HepG2 (cell line): Measurements from ENCODE around the gene TRAF4. TPM values are rescaled to one million over a fixed set of nuclear protein-coding genes. Genes with fewer than 3 reads are reported as not detected.
A peak's percentile ranks its signal among the peaks of the same experiment; 100 is the strongest.

Experiments
- CEBPB ChIP-seq: IDR thresholded peaks from 2 replicates; pipeline ENCODE4 v1.6.1; 2011; ENCODE audit warnings: low read depth, low read length, improper control_type of control experiment, borderline replicate concordance
- ELF4 ChIP-seq: sonication (generic); formaldehyde crosslinking; IDR thresholded peaks from 2 replicates; pipeline ENCODE4 v1.5.0; 2020; ENCODE audit warnings: missing genetic modification reagents, mild to moderate bottlenecking, moderate library complexity, borderline replicate concordance
- HMGA1 ChIP-seq: sonication (generic); formaldehyde crosslinking; conservative IDR thresholded peaks from 2 replicates; pipeline ENCODE4 v1.4.0; 2020; ENCODE audit warnings: missing genetic modification reagents
- HOXA5 ChIP-seq: sonication (generic); formaldehyde crosslinking; IDR thresholded peaks from 2 replicates; pipeline ENCODE4 v1.4.0; 2020; ENCODE audit warnings: missing genetic modification reagents
- KLF11 ChIP-seq: IDR thresholded peaks from 2 replicates; pipeline ENCODE4 v1.6.1; 2016; ENCODE audit warnings: missing compliant biosample characterization
- MAZ ChIP-seq, 2 experiments: sonication (generic) in 1 of 2; formaldehyde crosslinking in 1 of 2; IDR thresholded peaks; 2 replicates each; pipeline versions ENCODE4 v1.5.0 to v1.6.1; 2012 to 2020; ENCODE audit warnings: low read depth in 2 of 2, mild to moderate bottlenecking in 2 of 2, borderline replicate concordance in 1 of 2, improper control_type of control experiment in 1 of 2, low read length in 1 of 2, missing genetic modification reagents in 1 of 2, moderate library complexity in 1 of 2
- MED8 ChIP-seq: sonication (generic); formaldehyde crosslinking; IDR thresholded peaks from 2 replicates; pipeline ENCODE4 v1.8.1; 2023; ENCODE audit warnings: mild to moderate bottlenecking, missing genetic modification reagents; ENCODE audit not compliant: insufficient replicate concordance
- NFE2 ChIP-seq: sonication (generic); formaldehyde crosslinking; IDR thresholded peaks from 2 replicates; pipeline ENCODE4 v1.4.0; 2020; ENCODE audit warnings: missing genetic modification reagents
- NFKBIZ ChIP-seq: IDR thresholded peaks from 2 replicates; pipeline ENCODE4 v1.6.1; 2018; ENCODE audit warnings: missing genetic modification reagents, missing compliant biosample characterization
- PRDM10 ChIP-seq: sonication (generic); formaldehyde crosslinking; IDR thresholded peaks from 2 replicates; pipeline ENCODE4 v1.4.0; 2020; ENCODE audit warnings: low read depth, missing genetic modification reagents
- PRMT3 ChIP-seq: sonication (generic); formaldehyde crosslinking; IDR thresholded peaks from 2 replicates; pipeline ENCODE4 v1.8.1; 2022; ENCODE audit warnings: low read depth, mild to moderate bottlenecking, moderate library complexity, missing genetic modification reagents, borderline replicate concordance
- RELA ChIP-seq: sonication (generic); formaldehyde crosslinking; IDR thresholded peaks from 2 replicates; pipeline ENCODE4 v1.4.0; 2020; ENCODE audit warnings: missing genetic modification reagents
- SKI ChIP-seq: fragments of 450-650 bp; IDR thresholded peaks from one replicate; pipeline ENCODE4 v1.6.1; 2018; ENCODE audit warnings: mild to moderate bottlenecking; ENCODE audit not compliant: partially characterized antibody
- SMYD3 ChIP-seq: sonication (generic); formaldehyde crosslinking; IDR thresholded peaks from 2 replicates; pipeline ENCODE4 v1.8.1; 2023; ENCODE audit warnings: mild to moderate bottlenecking, missing genetic modification reagents
- TARDBP ChIP-seq: sonication (generic); formaldehyde crosslinking; IDR thresholded peaks from 2 replicates; pipeline ENCODE4 v1.8.0; 2022; ENCODE audit warnings: mild to moderate bottlenecking, missing genetic modification reagents
- TBL1XR1 ChIP-seq: fragments of 150-350 bp; IDR thresholded peaks from 2 replicates; pipeline ENCODE4 v1.6.1; 2014; ENCODE audit warnings: borderline replicate concordance, low read length; ENCODE audit not compliant: partially characterized antibody
- ZFAT ChIP-seq: sonication (generic); formaldehyde crosslinking; conservative IDR thresholded peaks from 2 replicates; pipeline ENCODE4 v1.8.1; 2023; ENCODE audit warnings: missing genetic modification reagents, inconsistent platforms
- ZNF224 ChIP-seq: sonication (generic); formaldehyde crosslinking; IDR thresholded peaks from 2 replicates; pipeline ENCODE4 v1.5.0; 2020; ENCODE audit warnings: mild to moderate bottlenecking, missing genetic modification reagents
- ZNF234 ChIP-seq: sonication (generic); formaldehyde crosslinking; conservative IDR thresholded peaks from 2 replicates; pipeline ENCODE4 v1.5.1; 2020; ENCODE audit warnings: mild to moderate bottlenecking, missing genetic modification reagents
- ZNF331 ChIP-seq: sonication (generic); formaldehyde crosslinking; IDR thresholded peaks from 2 replicates; pipeline ENCODE4 v1.4.0; 2020; ENCODE audit warnings: missing genetic modification reagents
- ZNF33B ChIP-seq: sonication (generic); formaldehyde crosslinking; IDR thresholded peaks from 2 replicates; pipeline ENCODE4 v1.5.1; 2020; ENCODE audit warnings: mild to moderate bottlenecking, missing genetic modification reagents
- ZNF607 ChIP-seq: sonication (generic); formaldehyde crosslinking; IDR thresholded peaks from 2 replicates; pipeline ENCODE4 v1.5.1; 2020; ENCODE audit warnings: missing genetic modification reagents, mild to moderate bottlenecking, borderline replicate concordance
- ZNF672 ChIP-seq: sonication (generic); formaldehyde crosslinking; IDR thresholded peaks from 2 replicates; pipeline ENCODE4 v1.8.1; 2022; ENCODE audit warnings: missing genetic modification reagents
- polyA plus RNA-seq, 8 experiments: library from polyadenylated mRNA; depleted of rRNA in 3 of 8; stranded (reverse) in 7 of 8; unstranded in 1 of 8; fragments of >200 nt; fragmentation: Illumina TruSeq in 4 of 8; extraction: Trizol in 4 of 8; gene quantifications; 2 replicates each; pipeline versions ENCODE4 v1.2.1 to v1.2.3, GENCODE V29; 2011 to 2016; ENCODE audit warnings: low read depth in 4 of 8, missing spikeins in 1 of 8, mixed read lengths in 1 of 8; ENCODE audit not compliant: insufficient read depth in 1 of 8
- total RNA-seq, 5 experiments: library from RNA; depleted of rRNA; stranded (reverse); fragments of >200 nt; fragmentation: Illumina TruSeq; extraction: Trizol; gene quantifications; 2 replicates each; pipeline ENCODE4 v1.2.3, GENCODE V29; 2016; ENCODE audit warnings: low read depth in 1 of 5
- TF ChIP-seq, protein P1 (sequence below): sonication (generic); formaldehyde crosslinking; IDR thresholded peaks from 2 replicates; pipeline ENCODE4 v1.4.0; 2020; ENCODE audit warnings: mild to moderate bottlenecking, missing genetic modification reagents, borderline replicate concordance

The TRAF4 gene
- total and polyA plus RNA-seq, 2 of the 13 experiments (the other 11 are each of a cell fraction or from before 2014, with no cell fraction given) = 86.0 to 89.9 TPM

- TF ChIP-seq ZNF331 (CRISPR knock-in tag) = 0 out of 2 replicates have a peak, but pooled peaks have one; percentile 40
- no peak for TF ChIP-seq RELA (CRISPR knock-in tag)
- TF ChIP-seq KLF11 = no peak
- no peak; the same call in 1 of the 2 replicates for TF ChIP-seq ZNF224
- TF ChIP-seq PRMT3 (CRISPR knock-in tag) = no peak
- peak; percentile 78 for TF ChIP-seq TARDBP (CRISPR knock-in tag)
- TF ChIP-seq, protein P1, sequence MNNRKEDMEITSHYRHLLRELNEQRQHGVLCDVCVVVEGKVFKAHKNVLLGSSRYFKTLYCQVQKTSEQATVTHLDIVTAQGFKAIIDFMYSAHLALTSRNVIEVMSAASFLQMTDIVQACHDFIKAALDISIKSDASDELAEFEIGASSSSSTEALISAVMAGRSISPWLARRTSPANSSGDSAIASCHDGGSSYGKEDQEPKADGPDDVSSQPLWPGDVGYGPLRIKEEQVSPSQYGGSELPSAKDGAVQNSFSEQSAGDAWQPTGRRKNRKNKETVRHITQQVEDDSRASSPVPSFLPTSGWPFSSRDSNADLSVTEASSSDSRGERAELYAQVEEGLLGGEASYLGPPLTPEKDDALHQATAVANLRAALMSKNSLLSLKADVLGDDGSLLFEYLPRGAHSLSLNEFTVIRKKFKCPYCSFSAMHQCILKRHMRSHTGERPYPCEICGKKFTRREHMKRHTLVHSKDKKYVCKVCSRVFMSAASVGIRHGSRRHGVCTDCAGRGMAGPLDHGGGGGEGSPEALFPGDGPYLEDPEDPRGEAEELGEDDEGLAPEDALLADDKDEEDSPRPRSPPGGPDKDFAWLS (CRISPR knock-in tag) = no peak
- TF ChIP-seq SMYD3 (CRISPR knock-in tag) = peak; percentile 73; the same call in 1 of the 2 replicates
- no peak; the same call in 1 of the 2 replicates for TF ChIP-seq NFKBIZ
- no peak for TF ChIP-seq ZFAT (CRISPR knock-in tag)
- TF ChIP-seq PRDM10 (CRISPR knock-in tag) = peak; percentile 40; the same call in 1 of the 2 replicates
- peak; percentile 25; the same call in 1 of the 2 replicates for TF ChIP-seq HOXA5 (CRISPR knock-in tag)
- peak; percentile 24 for TF ChIP-seq TBL1XR1
- no peak for TF ChIP-seq CEBPB
- TF ChIP-seq ELF4 (CRISPR knock-in tag) = no peak
- TF ChIP-seq MED8 = no peak
- TF ChIP-seq ZNF607 (CRISPR knock-in tag) = peak; percentile 70
- TF ChIP-seq ZNF234 (CRISPR knock-in tag) = no peak
- TF ChIP-seq HMGA1 = no peak
- TF ChIP-seq MAZ (IDR thresholded peaks at IDR 0.05; ENCODE audit: borderline replicate concordance, low read depth, low read length) = no peak
- TF ChIP-seq MAZ (CRISPR knock-in tag; IDR thresholded peaks at IDR 0.05; ENCODE audit: low read depth) = peak; percentile 64
- no peak for TF ChIP-seq NFE2
- TF ChIP-seq SKI = peak; percentile 33
- no peak for TF ChIP-seq ZNF672 (CRISPR knock-in tag)
- TF ChIP-seq ZNF33B (CRISPR knock-in tag) = peak; percentile 53; the same call in 1 of the 2 replicates
These were observed 32.7 kb upstream of the TRAF4 start (continued) for GRCh38 chr17:28710861-28711722.
